DMS 273 treated with DMSO at 0.1 percent for 48 hours (cell line): ENCODE results near the gene DPYD.
"Not testable (repeated sequence)": the region's sequence is repeated elsewhere in the genome, so short reads cannot be mapped to it uniquely, and the experiment has no call there.

Source experiments
- DNase-seq: peaks from one replicate; lab custom pipeline; 2025; lab: John Stamatoyannopoulos, UW

DPYD gene

GRCh38 chr1:97364086-97364485 lies 556.7 kb downstream of the DPYD start:
- no peak for DNase-seq

DNA sequence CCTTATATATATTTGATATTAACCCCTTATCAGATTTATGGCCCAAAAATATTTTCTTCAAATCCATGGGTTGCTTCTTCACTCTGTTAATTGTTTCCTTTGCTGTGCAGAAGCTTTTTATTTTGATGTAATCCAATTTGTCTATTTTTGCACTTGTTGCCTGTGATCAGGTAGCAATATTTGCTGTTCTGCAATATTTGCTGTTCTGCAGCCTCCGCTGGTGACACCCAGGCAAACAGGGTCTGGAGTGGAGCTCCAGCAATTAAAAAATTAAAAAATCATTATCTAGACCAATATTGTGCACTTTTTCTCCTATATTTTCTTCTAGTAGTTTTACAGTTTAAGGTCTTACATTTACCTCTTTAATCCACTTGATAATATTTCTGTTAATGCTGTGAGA lies 564.5 kb downstream of the DPYD start:
- no peak for DNase-seq

DNA sequence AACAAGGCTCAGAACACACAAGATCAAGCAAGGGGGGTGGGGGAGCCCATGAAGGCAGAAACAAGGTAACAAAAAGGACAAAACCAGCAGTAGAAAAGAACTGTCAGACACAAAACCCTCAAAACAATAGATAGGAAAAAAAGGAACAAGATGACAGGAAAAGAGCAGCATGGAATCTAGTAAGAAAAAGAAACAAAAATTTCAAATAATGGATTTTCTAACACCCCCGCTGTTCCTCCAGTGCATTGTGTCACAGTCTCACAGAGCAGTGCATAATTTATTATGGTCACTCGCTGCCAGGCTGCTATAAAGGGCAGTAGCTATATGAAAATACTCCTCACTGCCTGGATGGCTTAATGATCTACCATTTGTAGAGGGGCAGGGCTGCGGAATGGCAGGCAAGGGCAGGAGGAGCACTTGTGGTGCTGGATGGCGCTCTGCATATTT lies 567.9 kb downstream of the DPYD start:
- no peak for DNase-seq

DNA sequence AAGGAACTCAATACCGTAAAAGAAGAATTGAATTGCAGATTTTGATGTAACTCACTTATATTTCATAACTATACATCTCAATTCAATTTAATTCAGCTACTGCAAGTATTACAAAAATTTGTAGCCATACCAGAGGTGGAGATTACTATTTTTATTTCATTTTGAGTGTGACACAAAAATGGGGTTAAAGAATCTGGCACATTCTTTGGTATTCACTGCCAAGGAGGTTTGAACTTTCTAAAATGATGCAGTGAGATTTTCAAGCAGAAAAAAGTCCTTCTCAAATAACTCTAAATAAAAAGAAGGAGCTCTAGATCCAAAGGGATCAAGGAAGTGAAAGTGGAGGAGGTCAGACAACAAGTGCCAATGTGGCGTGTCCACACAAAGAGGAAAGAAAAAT lies 569.0 kb downstream of the DPYD start:
- DNase-seq = no peak

DNA sequence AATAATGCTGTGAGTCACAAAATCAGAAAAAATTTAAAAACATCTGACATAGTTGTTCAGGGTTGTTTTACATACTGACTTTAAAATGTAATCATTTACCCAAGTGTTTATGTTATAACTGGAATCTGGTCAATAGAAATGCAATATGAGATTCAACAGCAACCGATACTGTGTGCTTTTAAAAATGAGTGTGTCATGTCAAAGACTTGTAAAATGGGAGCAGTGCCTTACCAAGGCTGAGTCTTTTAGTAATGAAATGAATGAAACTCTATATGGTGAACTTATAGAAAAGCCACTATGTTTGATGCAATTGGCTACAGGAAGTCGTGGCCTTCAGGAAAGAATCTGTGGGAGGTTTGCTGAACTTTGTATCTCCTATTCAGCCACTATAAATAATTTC lies 570.2 kb downstream of the DPYD start:
- DNase-seq = no peak

DNA sequence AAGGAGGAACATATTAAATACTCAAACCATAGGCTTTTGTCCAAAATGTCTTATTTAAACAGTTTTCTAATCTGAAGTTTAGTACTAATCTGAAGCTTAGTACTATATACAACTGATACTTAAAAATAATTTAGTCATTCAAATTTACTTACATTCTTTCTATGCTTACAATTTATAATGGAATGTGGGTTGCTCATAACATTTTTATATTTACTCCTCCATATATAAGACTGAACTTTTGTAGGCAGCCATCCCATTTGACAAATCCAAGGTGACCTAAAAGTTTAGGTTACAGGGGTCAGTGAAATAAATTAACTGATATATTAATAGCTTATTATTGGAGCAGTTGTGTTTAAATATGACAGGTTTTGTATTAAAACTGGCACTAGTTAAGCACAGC lies 570.6 kb downstream of the DPYD start:
- no peak for DNase-seq

DNA sequence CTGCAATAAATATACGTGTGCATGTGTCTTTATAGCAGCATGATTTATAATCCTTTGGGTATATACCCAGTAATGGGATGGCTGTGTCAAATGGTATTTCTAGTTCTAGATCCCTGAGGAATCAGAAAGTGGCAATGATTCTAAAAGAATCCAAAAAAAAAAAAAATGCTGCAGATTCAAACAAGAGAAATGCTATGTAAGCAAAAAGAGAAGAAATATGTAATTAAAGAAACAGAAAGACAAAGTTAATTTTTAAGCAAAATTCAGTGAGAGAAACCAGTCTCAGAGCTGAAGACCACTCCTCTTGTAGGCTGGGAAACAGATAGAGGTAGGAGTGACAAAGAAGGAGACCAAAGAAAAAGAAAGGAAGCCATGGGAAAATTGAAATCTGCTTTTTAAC lies 571.0 kb downstream of the DPYD start:
- not testable (repeated sequence) for DNase-seq

GRCh38 chr1:97348599-97349265 lies 572.1 kb downstream of the DPYD start:
- no peak for DNase-seq

GRCh38 chr1:97340951-97341350 lies 579.9 kb downstream of the DPYD start:
- no peak for DNase-seq

- no peak for DNase-seq
Observed at GRCh38 chr1:97338347-97338746, 582.5 kb downstream of the DPYD start.

DNA sequence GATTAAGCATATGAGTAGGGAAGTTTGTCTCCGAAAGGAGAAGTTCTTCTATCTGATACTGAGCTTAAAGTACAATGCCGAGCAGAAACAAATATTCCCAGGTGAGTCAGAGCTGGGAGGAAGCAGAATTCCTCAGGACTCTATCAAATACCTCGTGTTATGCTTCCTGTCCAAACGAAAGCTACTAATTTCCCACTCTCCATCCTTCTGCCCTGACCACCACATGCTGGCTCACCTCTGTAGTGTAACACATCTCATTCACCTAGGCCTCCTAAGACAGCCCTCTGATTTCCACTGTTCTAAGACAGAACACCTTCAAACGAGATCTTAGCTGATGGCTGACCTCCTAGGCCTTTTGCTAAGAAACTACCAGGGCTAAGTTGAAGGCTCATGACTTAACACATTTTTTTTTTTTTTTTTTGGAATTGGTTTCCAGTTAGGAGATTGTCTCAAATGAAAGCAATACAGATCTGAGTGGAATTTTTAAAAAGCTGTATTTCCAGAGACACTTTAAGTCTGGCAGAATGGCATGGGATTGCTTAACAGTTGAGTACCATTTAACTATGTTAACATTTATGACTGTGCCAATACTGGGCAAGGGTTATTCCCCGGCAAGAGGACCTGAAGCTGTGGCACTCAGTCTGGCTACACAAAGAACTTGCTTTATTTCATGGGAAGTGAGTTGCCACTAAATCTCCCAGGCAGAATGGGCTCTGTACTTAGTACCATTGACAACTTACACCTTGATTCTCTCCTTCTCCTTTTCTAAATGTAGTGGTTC lies 583.4 kb downstream of the DPYD start:
- no peak for DNase-seq

- DNase-seq = no peak
Observed at GRCh38 chr1:97334454-97334853, 586.4 kb downstream of the DPYD start.

DNA sequence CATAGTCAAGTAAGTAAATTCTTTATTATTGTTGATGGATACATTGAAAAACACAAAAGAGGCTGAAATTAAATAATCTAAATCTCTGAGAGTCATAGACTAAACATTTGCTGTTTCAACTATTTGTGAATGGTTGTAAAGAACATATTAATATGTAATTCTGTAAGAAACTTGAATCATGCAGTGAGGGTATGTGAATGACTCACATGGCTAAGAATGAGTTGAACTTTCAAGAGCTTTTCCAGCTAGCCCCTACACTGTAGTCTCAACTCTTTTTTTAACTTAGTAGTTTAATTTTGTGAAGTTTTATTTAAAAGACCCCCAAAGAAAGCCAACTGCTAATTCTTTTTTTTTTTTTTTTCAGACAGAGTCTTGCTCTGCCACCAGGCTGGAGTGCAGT lies 588.1 kb downstream of the DPYD start:
- DNase-seq = no peak

GRCh38 chr1:97331165-97331564 lies 589.7 kb downstream of the DPYD start:
- DNase-seq = no peak

GRCh38 chr1:97314685-97315084 lies 606.1 kb downstream of the DPYD start:
- DNase-seq = no peak

DNA sequence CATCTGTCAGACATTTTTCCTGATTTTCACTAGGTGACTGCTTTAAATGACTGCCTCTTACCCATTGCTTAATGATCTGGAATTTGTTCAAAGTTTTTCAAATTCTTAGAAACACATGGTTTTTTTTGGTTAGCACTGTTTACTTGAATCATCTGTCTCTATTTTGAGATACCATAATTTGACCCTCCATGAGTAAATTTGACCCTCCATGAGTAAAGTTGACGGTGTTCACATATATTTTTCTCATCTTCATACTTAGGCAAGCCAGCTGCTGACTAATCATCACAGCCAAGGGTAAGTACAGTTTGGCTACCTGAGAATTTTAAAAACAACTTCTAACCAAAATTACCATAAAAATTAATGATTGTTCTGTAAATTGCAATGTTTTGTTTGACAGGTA lies 612.7 kb downstream of the DPYD start:
- DNase-seq = no peak

DNA sequence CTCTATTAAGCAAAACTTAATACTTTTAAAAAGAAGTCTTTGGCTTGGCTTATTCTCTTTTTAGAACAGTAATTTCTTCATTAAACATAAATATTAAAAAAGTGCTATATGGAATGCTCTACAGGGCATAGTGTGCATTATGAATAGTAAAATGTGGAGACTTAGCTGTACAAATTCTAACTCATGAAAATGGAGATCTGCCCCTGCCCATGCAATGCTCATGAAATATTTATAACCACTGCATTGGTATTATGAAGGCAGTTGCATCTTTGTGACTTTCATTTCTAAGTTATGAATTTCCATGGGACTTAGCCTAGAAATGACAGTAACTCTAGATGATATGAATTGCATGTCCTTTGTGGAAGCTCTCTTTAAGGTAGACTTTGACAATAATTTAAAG lies 613.3 kb downstream of the DPYD start:
- DNase-seq = no peak

- DNase-seq = no peak
Observed at GRCh38 chr1:97307151-97307550, 613.7 kb downstream of the DPYD start.

GRCh38 chr1:97306504-97306903 lies 614.3 kb downstream of the DPYD start:
- no peak for DNase-seq

GRCh38 chr1:97304366-97304765 lies 616.5 kb downstream of the DPYD start:
- no peak for DNase-seq

DNA sequence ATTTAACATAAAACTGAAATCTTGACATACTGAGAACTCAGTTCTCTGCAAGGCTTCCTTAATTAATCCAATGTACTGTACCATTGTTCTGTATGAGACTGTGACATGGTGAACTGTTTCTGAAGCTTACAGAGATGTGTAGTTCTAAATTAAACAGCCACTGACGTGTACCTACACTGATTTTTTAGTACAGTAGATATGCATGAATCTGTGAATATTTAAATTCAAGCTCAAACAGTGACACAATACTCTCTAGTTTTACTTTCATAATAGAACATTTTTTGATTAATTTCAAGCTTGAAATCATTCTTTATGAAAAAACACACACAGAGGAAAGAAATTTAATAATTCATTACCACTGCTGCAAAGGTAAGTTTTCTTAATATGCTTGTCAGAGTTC lies 621.9 kb downstream of the DPYD start:
- DNase-seq = no peak

DNA sequence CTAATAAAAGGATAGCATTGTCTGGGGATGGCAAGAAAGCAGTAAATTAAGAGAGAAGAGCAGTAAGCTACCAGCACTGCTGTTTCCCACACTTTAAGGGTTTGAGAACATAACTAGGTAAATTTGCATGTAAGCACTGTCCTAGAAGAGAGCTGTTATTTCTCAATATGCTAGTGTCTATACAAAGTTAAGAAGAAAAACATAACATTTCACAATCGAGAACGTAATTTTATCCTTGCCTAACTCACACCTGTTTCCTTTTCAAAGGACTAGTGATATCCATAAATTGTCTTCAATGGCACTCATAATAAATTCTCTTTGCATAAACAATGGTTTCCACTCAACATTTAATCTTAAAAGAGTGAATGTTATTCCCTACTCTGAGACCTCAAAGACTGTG lies 623.2 kb downstream of the DPYD start:
- DNase-seq = no peak

GRCh38 chr1:97281962-97282361 lies 638.9 kb downstream of the DPYD start:
- DNase-seq = no peak
